HG03064 (cell line): Measurements from ENCODE around the gene KHDRBS1.
"Not testable (repeated sequence)": the region's sequence is repeated elsewhere in the genome, so short reads cannot be mapped to it uniquely, and the experiment has no call there.

Experiments
- ATAC-seq: cut with Tn5 transposase; IDR thresholded peaks from one replicate; pipeline ENCODE4 v1.9.1; 2021; ENCODE audit warnings: low read depth; ENCODE audit not compliant: unreplicated experiment

KHDRBS1 gene, protein sequence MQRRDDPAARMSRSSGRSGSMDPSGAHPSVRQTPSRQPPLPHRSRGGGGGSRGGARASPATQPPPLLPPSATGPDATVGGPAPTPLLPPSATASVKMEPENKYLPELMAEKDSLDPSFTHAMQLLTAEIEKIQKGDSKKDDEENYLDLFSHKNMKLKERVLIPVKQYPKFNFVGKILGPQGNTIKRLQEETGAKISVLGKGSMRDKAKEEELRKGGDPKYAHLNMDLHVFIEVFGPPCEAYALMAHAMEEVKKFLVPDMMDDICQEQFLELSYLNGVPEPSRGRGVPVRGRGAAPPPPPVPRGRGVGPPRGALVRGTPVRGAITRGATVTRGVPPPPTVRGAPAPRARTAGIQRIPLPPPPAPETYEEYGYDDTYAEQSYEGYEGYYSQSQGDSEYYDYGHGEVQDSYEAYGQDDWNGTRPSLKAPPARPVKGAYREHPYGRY

DNA sequence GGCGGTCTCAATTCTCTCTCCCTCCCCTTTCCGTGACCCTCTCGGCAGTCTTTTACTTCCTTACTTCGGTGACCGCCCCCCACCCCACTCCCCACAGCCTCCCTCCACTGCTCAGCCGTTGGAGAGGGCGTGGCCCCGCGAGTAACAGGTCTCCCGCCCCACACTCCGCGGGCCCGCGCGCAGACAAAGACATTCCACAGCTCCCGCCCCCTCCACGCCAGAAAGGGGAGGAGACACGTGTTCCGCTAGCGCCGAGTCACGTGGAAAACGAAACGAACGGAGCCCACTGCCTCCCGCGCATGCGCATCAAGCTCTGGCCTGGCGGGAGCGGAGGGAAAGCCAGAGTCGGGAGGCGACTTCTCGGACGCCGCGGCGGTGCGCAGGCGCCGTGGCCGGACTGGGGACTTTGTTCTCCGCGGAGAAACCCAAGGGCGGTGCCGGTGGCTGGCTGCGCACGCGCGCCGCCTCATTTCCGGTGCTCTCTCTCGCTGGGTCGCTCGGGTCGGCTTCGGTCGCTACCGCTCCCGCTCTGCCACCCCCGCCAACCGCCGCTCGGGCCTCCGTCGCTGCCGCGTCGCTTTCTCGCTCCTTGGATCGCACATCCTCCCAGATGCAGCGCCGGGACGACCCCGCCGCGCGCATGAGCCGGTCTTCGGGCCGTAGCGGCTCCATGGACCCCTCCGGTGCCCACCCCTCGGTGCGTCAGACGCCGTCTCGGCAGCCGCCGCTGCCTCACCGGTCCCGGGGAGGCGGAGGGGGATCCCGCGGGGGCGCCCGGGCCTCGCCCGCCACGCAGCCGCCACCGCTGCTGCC lies at the start of gene KHDRBS1:
Gene KHDRBS1 (plus strand): TSS at position 483 of the 813 bp plus-strand sequence. CDS start 128 bp downstream, at position 611.
- peak; percentile 70 for ATAC-seq

DNA sequence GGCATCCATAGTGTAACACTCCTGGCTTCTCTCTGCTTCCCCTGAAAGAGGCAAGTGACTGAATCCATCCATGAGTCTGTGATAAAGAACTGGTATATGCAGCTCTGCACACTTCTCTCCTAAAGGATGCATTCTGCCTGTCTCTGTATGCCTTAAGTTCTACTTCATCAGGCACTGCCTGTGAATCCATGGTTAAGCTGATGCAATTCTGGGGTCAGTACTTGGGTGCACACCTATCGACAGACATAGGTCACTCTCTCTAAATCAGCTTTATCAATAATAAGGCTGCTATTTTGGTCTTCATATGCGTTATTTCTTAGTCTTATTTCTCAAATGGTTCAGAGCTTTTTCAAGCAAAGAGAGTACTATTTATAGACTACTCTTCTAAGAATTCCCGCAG lies 42.8 kb upstream of the KHDRBS1 start:
- ATAC-seq = no peak

DNA sequence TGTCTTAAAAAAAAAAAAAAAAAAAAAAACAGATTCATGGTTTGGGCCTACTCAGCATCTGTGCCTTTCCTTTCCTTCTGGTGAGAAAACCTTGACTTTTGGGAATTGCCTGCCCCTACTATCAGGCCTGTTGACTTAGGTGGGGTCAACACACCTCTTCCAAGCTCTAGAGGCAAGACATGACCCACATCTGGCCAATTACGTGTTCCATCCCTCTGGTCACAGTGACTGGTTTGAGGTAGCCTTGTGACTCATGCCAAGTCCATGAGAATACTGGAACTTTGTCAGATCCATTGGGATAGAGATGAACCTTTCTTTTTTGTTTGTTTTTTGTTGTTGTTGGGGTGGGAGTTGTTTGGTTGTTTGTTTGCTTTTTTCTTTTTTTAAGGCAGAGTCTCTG lies 37.3 kb upstream of the KHDRBS1 start:
- no peak for ATAC-seq

DNA sequence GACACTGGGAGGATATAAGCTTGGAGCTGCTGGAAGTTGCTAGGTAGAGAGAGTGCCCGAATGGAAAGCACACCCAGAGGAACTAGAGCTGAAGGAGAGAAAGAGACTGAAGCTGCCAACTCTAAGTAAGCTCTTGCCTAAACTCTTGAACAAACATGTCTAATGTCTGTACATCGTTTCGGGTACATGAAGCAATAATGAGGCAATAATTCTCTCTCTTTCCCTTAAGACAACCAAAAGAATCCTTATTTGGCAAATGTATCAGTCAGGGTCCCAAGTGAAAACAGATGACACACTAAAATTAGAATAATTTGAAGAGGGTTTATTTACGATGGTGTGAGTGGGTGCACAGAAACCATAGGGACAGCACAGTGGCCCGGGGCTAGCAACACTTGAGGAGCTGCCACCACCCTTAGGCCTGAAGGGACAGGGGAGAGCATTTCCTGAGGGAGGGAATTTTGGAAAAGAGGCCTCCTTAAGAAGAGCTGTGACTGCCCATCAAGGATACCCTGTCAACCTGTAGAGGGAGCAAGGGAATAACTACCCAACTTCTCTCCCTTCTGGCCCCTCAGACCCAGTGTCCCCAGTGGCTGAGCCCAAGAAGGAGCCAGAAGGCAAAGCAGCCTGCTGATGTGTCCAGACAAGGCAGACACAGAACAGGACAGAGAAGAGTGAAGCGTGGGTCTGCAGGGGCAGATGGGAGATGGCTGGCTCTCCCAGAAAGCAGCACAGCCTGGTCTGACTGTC lies 36.1 kb upstream of the KHDRBS1 start:
- no peak for ATAC-seq

DNA sequence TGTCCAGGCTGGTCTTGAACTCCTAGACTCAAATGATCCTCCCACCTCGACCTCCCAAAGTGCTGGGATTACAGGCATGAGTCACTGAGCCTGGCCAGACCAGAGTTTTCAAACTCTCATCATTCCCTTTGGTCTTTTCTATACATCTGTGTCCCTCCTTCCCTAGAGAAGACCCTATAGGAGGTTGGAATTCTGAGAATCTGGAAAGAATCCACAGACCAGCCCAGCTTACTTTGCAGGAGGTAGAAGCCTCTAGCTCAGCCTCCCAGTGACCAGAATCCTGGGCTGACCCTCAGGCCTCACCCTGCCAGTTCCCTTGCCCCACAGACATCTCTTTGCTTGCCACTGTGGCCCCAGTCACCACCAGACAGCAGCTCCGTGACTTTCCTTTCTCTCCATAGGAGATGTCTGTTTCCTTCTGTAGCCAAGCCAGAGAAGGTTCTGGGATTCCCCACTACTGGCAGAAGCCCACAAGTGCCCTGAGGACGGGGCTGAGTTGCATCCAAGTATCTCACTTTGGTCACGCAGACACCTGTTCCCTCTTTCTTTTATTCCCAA lies 34.7 kb upstream of the KHDRBS1 start:
- no peak for ATAC-seq

DNA sequence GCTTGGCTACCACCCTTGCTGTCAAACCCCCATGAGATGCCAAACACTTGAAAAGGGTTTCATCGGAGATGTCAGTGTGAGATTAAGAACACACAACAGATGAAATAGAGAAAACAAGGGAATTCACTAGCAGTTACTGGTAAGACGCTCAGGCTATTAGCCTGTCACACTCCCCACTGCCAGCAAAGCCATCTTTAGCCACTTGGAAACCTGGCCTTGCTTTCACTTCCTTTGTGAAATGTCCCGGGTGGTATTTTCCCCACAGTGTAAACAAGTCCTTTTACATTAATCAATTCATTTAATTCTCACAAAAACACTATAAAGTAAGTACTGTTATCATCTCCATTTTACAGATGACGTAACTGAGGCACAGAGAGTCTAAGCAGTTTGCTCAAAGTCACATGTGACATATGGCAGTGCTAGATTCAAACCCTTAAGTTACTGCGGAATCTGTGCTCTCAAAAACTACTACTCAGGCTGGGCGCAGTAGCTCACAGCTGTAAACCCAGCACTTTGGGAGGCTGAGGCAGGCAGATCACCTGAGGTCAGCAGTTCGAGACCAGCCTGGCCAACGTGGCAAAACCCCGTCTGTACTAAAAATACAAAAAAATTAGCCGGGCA lies 32.7 kb upstream of the KHDRBS1 start:
- no peak for ATAC-seq

DNA sequence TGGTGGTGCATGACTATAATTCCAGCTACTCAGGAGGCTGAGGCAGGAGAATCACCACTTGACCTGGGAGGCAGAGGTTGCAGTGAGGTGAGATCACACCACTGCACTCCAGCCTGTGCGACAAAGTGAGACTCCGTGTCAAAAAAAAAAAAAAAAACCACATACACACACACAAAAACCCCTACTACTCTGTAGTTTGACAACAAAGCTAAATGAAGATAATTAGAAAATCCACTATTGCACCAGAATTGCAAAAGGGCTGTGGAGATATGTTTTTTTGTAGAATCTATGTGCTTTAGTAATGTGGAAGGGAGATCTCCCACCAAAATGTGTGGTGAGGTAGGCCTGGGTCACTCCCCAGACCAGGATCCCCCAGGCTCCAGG lies 32.2 kb upstream of the KHDRBS1 start:
- ATAC-seq = no peak

DNA sequence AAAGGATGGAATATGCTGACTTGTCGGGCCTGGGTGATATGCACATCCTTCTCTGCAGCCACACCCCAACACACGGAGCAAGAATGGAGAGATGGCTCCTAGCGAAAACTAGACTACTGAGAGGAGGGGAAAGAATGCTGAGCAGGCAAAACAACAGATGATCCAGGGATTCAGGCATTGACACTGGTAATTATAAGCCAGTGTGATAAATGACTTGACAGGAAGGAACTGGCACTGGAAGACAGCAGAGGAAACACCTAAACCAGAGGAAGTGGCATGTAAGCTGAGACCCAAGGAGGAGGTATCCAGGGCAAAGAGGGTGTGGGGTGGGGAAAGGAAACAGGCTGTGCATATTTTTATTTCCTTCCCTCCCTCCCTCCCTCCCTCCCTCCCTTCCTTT lies 31.7 kb upstream of the KHDRBS1 start:
- no peak for ATAC-seq

DNA sequence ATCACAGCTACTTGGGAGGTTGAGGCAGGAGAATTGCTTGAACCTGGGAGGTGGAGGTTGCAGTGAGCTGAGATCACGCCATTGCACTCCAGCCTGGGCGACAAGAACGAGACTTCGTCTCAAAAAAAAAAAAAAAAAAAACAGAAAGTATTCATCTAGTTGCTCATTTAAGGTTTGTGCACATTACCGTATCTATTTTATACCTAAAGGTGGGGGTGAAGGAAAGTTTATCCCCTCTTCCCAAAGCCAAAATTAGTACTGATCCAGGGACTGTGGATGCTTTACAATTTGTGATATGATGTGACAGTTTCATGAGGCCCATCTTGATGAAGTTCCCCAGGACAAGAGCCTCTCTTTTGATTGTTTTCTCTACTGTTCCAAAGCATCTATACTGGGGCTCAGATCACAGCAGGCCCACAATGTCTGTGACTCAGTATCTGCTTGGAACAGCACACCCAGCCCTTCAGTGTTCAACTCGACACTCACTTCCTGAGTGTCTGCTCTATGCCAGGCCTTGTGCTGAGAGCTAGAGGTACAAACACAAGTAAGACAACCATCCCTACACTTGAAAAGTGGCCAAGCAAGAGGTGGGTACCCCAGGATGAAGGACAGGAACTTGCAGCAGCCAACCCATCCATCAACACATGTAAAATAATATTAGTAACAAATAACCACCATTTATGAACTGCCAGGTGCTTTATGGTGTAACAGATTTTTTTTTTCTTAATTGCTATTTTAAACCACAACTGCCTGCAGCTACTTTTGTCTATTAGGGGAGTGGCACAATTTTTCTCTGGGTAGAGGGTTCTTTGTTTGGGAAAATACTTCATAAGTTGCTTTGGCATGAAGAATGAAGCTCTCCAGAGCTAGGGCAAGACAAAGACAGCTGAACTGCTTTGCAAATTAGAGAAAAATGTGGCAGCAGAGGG lies 29.0 kb upstream of the KHDRBS1 start:
- ATAC-seq = no peak

DNA sequence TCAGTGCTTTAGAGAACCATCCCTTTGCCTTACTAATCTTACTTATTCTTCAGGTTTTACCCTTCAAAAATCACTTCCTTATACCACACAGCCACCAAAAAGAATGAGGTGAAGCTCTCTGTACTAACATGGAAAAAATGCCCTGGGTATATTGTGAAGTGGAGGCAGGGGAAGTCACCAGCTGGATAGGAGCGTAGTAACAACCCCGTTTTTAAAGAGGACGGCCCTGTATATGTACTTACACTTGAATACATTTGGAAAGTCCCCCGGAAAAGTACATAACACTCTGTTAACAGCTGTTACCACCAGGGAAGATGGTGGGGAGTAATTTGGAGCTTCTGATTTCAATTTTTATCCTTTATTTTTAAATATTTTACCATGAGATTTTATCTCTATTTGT lies 28.2 kb upstream of the KHDRBS1 start:
- ATAC-seq = no peak

DNA sequence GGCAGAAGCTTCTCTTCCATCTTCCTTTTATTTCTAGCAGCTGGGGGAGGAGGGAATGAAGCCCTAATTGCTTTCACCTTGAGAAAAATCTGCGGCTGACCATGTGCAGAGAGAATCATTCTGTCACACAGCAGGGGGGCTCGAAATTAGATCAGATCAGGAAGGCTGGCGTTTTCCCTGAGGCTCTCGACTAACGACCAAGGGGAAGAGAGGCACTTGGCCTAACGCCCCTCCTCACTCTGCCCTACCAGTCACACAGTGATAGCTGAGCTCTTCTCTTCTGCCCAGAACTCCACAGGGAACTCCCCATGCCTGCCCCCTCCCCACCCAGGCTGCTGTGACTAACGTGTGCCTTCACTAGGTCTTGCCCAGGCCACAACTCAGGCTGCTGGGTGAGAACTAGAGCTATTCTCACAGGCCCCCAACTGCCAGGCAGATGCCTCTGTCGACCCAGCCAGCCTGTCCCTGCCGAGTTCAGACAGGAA lies 26.5 kb upstream of the KHDRBS1 start:
- ATAC-seq = no peak

DNA sequence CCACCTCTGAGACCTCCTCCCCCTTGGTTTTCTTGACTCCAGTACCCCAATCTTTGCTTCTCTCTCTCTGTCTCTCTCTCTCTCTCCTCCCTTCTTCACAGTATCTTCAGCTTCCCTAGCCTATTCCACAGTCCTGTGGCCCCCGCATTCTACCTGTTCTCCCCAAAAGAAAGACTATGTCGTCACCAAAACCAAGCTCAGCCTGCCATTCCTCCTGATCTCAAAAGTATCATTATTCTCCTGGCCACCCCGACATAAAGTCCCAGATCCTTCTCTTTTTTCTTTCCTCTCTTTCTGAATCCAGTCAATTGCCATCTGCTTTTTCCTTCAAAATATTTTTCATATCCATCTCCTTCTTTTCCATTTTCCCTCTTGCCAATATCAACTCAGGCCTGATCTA lies 23.7 kb upstream of the KHDRBS1 start:
- no peak for ATAC-seq

DNA sequence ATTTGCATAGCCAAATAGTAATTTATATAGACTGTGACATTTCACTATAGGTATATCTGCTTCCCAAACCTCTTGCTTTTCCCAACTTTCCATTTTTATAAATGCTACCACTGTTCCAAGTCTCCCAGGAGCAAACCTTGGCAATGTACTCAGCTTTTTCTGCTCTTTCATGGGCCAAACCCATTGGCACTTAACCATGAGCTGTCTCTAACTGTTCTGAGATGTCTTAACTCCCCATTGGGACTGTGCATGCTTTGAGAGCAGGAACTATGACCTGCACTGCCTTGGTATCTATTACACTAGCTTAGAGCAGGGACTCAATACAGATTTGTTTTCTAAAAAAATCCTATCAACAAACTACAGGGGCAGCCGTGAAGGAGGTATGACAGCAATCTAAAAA lies 22.5 kb upstream of the KHDRBS1 start:
- ATAC-seq = no peak

DNA sequence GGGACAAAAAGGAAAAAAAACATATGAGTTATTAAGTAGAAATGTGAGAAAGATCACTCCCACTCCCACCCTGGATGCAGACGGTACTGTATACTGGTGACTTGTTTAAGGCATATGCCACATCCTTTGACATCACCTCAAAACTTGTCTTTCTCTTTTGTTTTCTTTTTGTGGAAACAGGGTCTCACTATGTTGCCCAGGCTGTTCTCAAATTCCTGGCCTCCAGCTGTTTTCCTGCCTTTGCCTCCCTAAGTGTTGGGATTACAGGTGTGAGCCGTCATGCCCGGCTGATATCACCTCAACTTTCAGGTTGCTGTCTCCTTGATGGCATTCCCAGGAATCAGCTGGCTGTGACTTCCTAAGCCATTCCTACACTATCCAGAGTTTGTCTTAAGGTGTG lies 18.4 kb upstream of the KHDRBS1 start:
- no peak for ATAC-seq

DNA sequence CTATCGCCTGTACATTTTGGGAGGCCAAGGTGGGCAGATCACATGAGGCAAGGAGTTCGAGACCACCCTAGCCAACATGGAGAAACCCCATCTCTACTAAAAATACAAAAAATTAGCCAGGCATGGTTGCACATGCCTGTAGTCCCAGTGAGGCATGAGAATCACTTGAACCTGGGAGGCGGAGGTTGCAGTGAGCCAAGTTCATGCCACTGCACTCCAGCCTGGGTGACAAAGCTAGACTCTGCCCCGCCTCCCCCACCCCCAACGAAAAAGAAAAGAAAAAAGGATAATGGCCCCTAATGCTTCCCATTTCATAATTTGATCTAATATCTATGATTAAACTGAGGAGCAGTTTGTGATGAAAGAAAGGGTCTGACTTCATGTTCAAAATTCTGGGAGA lies 17.5 kb upstream of the KHDRBS1 start:
- ATAC-seq = not testable (repeated sequence)

DNA sequence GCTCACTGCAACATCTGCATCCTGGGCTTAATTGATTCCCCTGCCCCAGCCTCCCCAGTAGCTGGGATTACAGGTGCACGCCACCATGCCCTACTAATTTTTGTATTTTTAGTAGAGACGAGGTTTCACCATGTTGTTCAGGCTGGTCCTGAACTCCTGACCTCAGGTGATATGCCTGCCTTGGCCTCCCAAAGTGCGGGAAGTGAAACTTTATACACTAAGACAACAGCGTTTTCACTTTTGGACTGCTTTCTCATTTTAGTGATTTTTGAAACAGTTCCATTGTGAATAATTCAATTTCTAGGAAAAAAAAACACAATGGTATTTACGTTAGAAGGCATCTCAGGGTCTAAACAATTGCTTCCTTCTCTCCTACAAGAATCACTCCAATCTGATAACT lies 11.8 kb upstream of the KHDRBS1 start:
- ATAC-seq = no peak

DNA sequence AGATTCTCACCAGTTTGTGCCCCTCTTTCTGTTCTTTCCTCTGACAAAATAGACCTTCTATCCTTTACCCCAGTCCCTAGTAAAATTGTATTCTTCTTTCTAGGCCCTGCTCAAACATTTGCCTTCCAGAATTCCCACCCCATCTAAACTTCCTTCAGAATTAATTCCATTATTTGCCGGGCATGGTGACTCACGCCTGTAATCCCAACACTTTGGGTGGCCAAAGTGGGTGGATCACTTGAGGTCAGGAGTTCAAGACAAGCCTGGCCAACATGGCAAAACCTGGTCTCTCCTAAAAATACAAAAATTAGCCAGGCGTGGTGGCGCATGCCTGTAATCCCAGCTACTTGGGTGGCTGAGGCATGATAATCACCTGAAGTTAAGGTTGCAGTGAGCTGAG lies 11.4 kb upstream of the KHDRBS1 start:
- ATAC-seq = not testable (repeated sequence)

DNA sequence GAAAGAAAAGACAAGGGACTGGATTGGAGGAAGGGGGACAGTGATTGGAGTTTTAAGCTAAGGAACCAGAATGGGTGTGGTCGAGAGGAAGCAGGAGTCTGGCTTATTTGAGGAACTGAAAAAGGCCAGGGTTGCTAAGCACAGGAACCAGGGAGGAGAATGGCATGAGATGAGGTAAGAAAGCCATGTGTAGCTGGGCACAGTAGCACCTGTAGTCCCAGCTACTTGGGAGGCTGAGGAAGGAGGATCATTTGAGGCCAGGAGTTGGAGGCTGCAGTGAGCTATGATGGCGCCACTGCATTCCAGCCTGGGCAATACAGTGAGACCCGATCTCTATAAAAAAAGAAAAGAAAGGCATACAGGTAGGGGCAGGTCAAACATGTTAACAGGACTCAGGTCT lies 8.1 kb upstream of the KHDRBS1 start:
- no peak for ATAC-seq

DNA sequence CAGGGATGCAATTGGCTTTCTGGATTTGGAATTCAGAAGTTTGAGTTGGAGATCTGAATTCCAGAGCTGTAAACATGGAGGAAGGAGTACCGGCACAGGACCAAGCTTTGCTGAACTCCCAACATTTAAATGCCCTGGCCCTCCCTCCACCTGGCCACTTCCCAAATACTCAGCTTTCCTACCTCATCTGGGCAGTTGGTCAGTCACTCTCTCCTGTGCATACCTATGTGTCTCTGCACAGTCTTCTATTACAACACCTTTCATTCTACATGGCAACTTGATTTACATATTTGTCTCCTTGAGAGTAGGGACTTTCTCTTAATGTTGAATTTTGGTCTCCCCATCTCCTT lies 6.1 kb upstream of the KHDRBS1 start:
- no peak for ATAC-seq
